IPS-18a (cell line): Measurements from ENCODE around the gene FOXP1.

Experiments used
- H3K27ac ChIP-seq: one replicate; pipeline ENCODE4 v1.5.1; 2013; ENCODE audit warnings: low read length
- H3K27me3 ChIP-seq: one replicate; pipeline ENCODE4 v1.6.1; 2013; ENCODE audit warnings: mild to moderate bottlenecking, low read length; ENCODE audit not compliant: control insufficient read depth, insufficient read depth
- H3K36me3 ChIP-seq: one replicate; pipeline ENCODE4 v1.6.1; 2013; ENCODE audit warnings: low read depth, low read length; ENCODE audit not compliant: control insufficient read depth
- H3K4me1 ChIP-seq: one replicate; pipeline ENCODE4 v1.6.1; 2013; ENCODE audit warnings: low read depth, low read length; ENCODE audit not compliant: control insufficient read depth
- H3K4me3 ChIP-seq: one replicate; pipeline ENCODE4 v1.5.1; 2013; ENCODE audit warnings: low read length
- H3K9ac ChIP-seq: one replicate; pipeline ENCODE4 v1.6.1; 2013; ENCODE audit warnings: mild to moderate bottlenecking, low read length, moderate library complexity
- H3K9me3 ChIP-seq: one replicate; pipeline ENCODE4 v1.6.1; 2013; ENCODE audit warnings: low read depth, low read length; ENCODE audit not compliant: control insufficient read depth

FOXP1 gene

DNA sequence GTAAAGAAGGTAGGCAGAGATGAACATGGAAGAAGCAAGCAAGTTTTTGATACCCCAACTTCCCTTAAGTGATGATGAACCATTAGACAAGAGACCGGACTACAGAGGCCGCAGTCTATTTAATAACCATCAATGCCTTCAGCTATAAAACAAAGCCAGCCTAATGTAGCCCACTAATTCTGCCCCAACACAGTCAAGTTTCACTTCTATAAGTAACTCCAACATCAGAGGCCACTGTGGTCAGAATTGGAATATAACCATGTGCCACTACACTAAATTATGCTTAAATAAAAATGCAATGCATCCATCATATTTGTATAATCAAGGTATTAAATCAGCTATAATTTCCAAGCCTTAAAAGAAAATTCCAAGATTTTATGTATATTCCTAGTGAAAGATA lies 234.7 kb downstream of the FOXP1 start:
- Histone ChIP-seq H3K9ac (no peak overlapping the region), H3K36me3 (no peaks in the 10 kb centered on the region), H3K9me3 (no peaks in the 10 kb centered on the region), H3K4me1 (no peaks in the 10 kb centered on the region), H3K27ac (no peak overlapping the region), H3K27me3 (no peaks in the 10 kb centered on the region), H3K4me3 (no peak overlapping the region)

DNA sequence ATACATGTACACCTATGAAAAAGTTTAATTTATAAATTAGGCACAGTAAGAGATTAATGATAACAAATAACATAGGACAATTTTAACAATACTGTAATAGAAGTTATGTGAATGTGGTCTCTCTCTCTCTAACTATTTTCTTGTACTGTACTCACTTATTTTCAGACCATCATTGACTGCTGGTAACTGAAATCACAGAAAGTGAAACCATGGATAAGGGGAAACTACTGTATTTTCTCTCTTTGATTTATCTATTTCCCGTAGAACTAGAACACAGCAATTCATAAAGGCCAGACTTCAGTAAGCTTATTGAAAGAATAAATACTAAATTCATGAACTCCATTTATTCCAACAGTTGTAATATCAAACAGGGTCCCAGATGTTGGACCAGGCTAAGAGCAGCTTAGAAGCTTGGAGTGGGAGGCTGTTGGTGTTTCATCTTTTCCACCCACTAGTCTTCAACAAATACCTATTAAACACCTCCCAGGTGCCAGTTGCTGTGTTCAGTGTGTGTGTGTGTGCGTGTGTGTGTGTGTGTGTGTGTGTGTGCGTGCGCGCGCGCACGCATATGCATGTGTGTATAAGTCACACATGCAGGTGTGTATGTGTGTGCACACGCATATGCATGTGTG lies 235.4 kb downstream of the FOXP1 start:
- Histone ChIP-seq H3K36me3 (no peaks in the 10 kb centered on the region), H3K4me3 (no peak overlapping the region), H3K27ac (no peak overlapping the region)

DNA sequence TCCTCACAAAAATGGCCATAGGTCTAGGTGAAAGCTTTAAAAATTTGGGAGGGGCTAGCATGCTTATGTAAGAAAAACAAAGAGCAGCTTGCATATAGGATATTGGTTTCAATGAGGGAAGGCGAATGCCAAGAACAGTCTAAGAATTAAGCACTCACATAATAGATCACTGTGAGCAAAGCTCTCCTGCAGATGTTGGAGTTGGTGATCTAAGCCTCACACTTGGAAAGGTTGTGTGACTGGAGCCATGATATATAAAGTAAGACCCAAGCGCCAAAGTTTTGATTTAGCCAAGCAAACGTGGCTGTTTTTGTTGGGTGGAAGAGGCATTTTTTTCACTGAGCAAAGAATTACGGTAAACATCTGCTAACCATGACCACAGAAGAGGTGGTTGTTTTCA lies 237.5 kb downstream of the FOXP1 start:
- H3K36me3 ChIP-seq, result no peaks in the 10 kb centered on the region
- no peaks in the 10 kb centered on the region for H3K4me1 ChIP-seq
- no peak overlapping the region for H3K4me3 ChIP-seq

More for the DNA sequence above, 235.4 kb downstream of the FOXP1 start:
- H3K9me3 ChIP-seq, result no peaks in the 10 kb centered on the region
- H3K9ac ChIP-seq, result no peak overlapping the region
- no peaks in the 10 kb centered on the region for H3K4me1 ChIP-seq
- no peaks in the 10 kb centered on the region for H3K27me3 ChIP-seq

DNA sequence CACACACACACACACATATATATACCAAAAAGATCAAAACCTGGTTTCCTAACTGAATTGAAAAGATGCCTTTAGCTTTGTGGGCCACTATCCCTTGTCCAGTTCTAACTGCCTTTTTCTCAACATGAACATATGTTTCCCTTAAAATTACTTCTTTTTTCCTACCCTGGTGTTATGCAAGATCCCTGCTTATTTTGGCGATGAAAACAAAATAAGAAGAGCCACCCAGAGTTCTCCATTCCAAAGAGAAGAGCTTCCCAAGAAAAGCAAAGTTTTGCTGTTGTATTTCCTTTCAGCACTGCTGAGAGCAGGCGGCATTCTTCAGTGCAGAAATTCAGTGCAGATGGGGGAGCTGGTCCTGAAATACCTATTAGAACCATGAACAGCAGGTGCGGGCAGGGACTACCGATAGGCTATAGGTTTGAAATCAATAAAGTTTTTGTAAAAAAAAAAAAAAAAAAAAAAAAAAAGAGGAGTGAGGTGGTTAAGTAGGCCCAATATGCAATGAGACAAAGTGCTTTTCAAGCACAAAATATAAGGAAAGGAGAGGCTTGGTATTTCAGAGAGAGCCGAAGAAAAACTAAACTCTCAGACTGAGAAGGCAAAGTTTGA lies 238.0 kb downstream of the FOXP1 start:
- Histone ChIP-seq H3K9ac (no peak overlapping the region), H3K9me3 (no peaks in the 10 kb centered on the region), H3K4me3 (no peak overlapping the region), H3K27me3 (no peaks in the 10 kb centered on the region), H3K36me3 (no peaks in the 10 kb centered on the region), H3K27ac (no peak overlapping the region), H3K4me1 (no peaks in the 10 kb centered on the region)

More for the DNA sequence above, 237.5 kb downstream of the FOXP1 start:
- Histone ChIP-seq H3K27ac (no peak overlapping the region), H3K9ac (no peak overlapping the region), H3K27me3 (no peaks in the 10 kb centered on the region), H3K9me3 (no peaks in the 10 kb centered on the region)

DNA sequence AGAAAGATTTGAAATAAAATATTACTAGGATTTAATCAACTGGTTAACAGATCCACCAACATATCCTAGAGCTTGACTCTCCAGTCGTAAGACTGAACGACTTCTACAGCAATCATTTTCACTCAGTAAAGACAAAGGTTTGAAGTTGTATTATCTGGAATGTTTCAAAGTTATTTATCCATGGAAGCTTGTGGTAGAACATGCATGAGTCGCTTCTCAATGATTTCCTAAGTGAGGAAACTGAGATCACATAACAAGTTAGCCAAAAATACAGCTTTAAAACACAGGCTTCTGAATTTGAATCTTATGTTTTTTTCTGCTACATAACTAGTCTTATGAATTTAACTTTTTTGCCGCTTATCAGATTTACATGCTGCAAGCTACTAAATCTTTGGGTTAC lies 241.8 kb downstream of the FOXP1 start:
- peaks cover 6% of the 10 kb centered on the region for H3K4me1 ChIP-seq
- no peaks in the 10 kb centered on the region for H3K36me3 ChIP-seq
- no peaks in the 10 kb centered on the region for H3K27me3 ChIP-seq
- H3K9me3 ChIP-seq, result no peaks in the 10 kb centered on the region
- no peak overlapping the region for H3K4me3 ChIP-seq
- no peak overlapping the region for H3K27ac ChIP-seq
- no peak overlapping the region for H3K9ac ChIP-seq

DNA sequence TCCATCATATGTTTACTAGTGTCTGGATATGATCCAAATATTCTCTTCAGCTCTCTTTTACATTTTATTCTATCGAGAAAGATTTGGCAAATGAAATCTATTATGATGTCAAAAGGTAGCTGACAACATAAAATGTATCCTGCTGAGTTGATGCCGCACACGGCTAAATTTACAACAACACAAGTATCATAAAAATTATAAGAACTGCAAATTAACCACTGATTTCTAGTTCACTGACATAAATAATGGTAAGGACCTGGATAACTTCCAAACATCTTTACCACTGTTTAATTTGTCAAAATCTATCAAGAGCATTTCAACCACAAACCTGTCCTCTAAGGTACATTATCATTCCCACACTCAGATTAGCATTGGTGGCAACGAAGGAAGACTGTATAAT lies 244.5 kb downstream of the FOXP1 start:
- Histone ChIP-seq H3K9ac (no peak overlapping the region), H3K27ac (no peak overlapping the region), H3K27me3 (no peaks in the 10 kb centered on the region), H3K9me3 (no peaks in the 10 kb centered on the region), H3K4me1 (peaks cover 6% of the 10 kb centered on the region), H3K36me3 (no peaks in the 10 kb centered on the region), H3K4me3 (no peak overlapping the region)

DNA sequence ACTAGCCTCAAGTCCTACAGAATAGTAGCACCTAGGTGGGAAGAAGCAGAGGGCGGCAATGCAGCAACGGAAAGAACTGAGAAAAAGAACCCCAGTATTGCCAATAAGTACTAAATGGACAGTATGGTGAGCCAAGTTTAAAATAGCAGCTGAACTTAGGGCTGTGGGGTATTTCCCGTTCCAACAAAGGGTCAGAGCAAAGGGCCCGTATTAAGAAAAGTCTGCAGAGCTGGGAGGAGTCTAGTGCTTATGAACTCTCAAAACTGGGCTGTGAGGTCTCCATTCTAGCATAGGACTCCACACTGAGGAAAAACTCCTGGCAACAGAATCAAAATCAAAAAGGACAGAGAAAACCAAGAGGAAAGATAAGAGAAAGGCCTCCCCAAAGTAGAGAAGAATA lies 250.7 kb downstream of the FOXP1 start:
- Histone ChIP-seq H3K4me1 (no peaks in the 10 kb centered on the region), H3K9ac (no peak overlapping the region), H3K4me3 (no peak overlapping the region), H3K36me3 (no peaks in the 10 kb centered on the region), H3K9me3 (no peaks in the 10 kb centered on the region), H3K27ac (no peak overlapping the region), H3K27me3 (no peaks in the 10 kb centered on the region)

DNA sequence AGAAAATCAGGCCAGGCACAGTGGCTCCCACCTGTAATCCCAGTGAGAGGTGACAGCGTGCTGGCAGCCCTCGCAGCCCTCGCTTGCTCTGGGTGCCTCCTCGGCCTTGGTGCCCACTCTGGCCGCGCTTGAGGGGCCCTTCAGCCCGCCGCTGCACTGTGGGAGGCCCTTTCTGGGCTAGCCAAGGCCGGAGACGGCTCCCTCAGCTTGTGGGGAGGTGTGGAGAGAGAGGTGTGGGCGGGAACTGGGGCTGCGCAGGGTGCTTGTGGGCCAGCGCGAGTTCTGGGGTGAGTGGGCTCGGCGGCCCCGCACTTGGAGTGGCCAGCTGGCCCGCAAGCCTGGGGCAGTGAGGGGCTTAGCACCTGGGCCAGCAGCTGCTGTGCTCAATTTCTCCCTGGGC lies 252.6 kb downstream of the FOXP1 start:
- H3K4me3 ChIP-seq, result no peak overlapping the region
- H3K4me1 ChIP-seq, result no peaks in the 10 kb centered on the region
- H3K9ac ChIP-seq, result no peak overlapping the region
- no peaks in the 10 kb centered on the region for H3K36me3 ChIP-seq
- H3K9me3 ChIP-seq, result no peaks in the 10 kb centered on the region
- H3K27me3 ChIP-seq, result no peaks in the 10 kb centered on the region
- H3K27ac ChIP-seq, result no peak overlapping the region

DNA sequence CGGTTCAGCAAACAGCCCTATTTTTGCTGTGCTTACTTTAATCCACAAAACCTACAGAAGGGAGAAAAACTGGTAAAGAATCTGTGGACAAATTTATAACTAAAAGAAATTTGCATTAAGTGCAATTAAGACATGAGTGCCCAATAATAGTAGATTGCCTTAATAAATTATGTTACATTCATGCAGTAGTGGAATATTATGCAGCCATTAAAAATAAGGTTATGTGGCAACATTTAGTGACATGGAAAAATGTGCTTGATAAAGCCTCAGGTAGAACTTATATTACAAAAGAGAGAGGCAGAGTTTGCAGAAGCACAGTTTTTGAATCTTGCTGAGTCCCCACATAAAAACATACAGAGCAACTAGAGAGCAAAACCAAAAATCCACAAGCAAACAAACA lies 253.0 kb downstream of the FOXP1 start:
- no peak overlapping the region for H3K27ac ChIP-seq
- no peak overlapping the region for H3K9ac ChIP-seq
- no peaks in the 10 kb centered on the region for H3K9me3 ChIP-seq

DNA sequence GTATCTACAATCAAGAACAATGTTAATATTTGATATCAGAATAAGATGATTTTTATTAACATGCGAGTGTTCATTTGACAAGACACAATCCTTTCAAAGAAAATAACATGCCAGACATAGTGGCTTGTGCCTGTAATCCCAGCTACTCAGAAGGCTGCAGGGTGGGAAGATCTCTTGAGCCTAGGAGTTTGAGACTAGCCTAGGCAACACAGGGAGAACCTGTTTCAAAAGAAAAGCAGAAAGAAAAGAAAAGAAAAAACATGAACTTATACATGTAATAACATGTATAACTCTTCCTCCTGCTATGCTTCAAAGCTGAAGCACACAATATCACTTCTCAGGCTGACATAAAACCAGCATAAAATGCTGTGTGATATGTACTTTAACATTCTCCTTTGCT lies 253.7 kb downstream of the FOXP1 start:
- no peak overlapping the region for H3K27ac ChIP-seq
- no peaks in the 10 kb centered on the region for H3K36me3 ChIP-seq
- no peaks in the 10 kb centered on the region for H3K27me3 ChIP-seq
- no peaks in the 10 kb centered on the region for H3K4me1 ChIP-seq
- no peaks in the 10 kb centered on the region for H3K9me3 ChIP-seq
- no peak overlapping the region for H3K9ac ChIP-seq
- H3K4me3 ChIP-seq, result no peak overlapping the region

More for the DNA sequence above, 253.0 kb downstream of the FOXP1 start:
- Histone ChIP-seq H3K36me3 (no peaks in the 10 kb centered on the region), H3K4me3 (no peak overlapping the region), H3K27me3 (no peaks in the 10 kb centered on the region), H3K4me1 (no peaks in the 10 kb centered on the region)

DNA sequence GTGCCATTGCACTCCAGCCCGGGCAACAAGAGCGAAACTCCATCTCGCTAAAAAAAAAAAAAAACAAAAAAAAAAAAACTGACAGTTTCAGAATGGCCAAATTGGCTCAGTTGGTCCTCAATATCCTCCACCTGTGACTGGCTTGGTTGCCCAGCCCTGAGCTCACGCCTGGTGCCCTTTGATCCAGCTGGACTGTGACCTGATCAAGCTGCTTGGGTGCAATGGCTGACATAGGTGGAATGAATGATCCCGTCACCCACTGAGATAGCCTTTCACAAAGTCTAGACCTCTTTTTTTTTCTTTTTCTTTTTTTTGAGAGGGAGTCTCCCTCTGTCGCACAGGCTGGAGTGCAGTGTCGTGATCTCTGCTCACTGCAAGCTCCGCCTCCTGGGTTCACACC lies 254.6 kb downstream of the FOXP1 start:
- no peak overlapping the region for H3K4me3 ChIP-seq

DNA sequence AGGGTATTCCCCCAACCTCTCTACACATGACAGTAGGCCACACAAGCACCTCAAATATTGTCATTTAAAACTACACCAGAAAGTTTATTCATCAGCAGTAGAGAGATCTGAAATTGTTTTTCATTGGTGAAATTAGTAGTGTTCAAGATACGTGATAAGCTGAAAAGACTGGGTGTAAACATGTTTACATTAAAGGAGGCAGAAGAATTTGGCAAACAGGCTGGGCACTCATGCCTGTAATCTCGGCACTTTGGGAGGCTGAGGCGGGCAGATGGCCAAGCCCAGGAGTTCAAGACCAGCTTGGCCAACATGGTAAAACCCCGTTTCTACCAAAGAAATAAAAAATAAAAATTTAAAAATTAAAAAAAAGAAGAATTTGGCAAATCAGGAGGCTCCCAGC lies 255.6 kb downstream of the FOXP1 start:
- Histone ChIP-seq H3K4me1 (no peaks in the 10 kb centered on the region), H3K9me3 (no peaks in the 10 kb centered on the region), H3K9ac (no peak overlapping the region), H3K27me3 (no peaks in the 10 kb centered on the region), H3K4me3 (no peak overlapping the region), H3K36me3 (no peaks in the 10 kb centered on the region), H3K27ac (no peak overlapping the region)

More for the DNA sequence above, 254.6 kb downstream of the FOXP1 start:
- H3K36me3 ChIP-seq, result no peaks in the 10 kb centered on the region
- H3K27ac ChIP-seq, result no peak overlapping the region
- H3K9ac ChIP-seq, result no peak overlapping the region
- no peaks in the 10 kb centered on the region for H3K9me3 ChIP-seq
- H3K4me1 ChIP-seq, result no peaks in the 10 kb centered on the region
- no peaks in the 10 kb centered on the region for H3K27me3 ChIP-seq
